ENCODE results near the gene MME. TPM values are rescaled to one million over a fixed set of nuclear protein-coding genes. Genes with fewer than 3 reads are reported as not detected.

Gene MME
- total RNA-seq, 2 experiments from 2014 or later, result not detected

GRCh38 chr3:155088706-155089345, 8.7 kb downstream of the MME start:
- intact Hi-C loops (cut with micrococcal nuclease), result no loop called here
- CTCF ChIA-PET, result interaction anchor here (1.2 kb wide), 1 partner anchor 15 kb away, joined by 3 read pairs; no protein-coding TSS in a partner anchor
- DNase-seq (no peak), ATAC-seq (no peak)
- Mint-ChIP-seq H3K27ac (no peak overlapping the region), H3K9me3 (no peaks in the 10 kb centered on the region), H3K27me3 (peaks cover 1% of the 10 kb centered on the region), H3K4me3 (no peak overlapping the region), H3K36me3 (ENCODE audit: low read depth) (no peaks in the 10 kb centered on the region), H3K4me1 (ENCODE audit: low read depth) (no peaks in the 10 kb centered on the region)
- POLR2A ChIA-PET, result no interaction called here
- no peak for TF ChIP-seq CTCF (IDR thresholded peaks at IDR 0.05)

GRCh38 chr3:155089495-155089894, 9.4 kb downstream of the MME start:
- TF ChIP-seq CTCF (IDR thresholded peaks at IDR 0.05), result no peak
- ChIA-PET CTCF (no interaction called here), POLR2A (no interaction called here)
- H3K4me1 Mint-ChIP-seq (ENCODE audit: low read depth), result no peaks in the 10 kb centered on the region
- H3K9me3 Mint-ChIP-seq, result no peaks in the 10 kb centered on the region
- intact Hi-C loops (cut with micrococcal nuclease), result no loop called here
- no peak for DNase-seq
- no peak overlapping the region for H3K27ac Mint-ChIP-seq
- no peak for ATAC-seq
- no peak overlapping the region for H3K4me3 Mint-ChIP-seq
- H3K27me3 Mint-ChIP-seq, result peaks cover 1% of the 10 kb centered on the region
- H3K36me3 Mint-ChIP-seq (ENCODE audit: low read depth), result no peaks in the 10 kb centered on the region

GRCh38 chr3:155093261-155093660, 13.1 kb downstream of the MME start:
- ATAC-seq (no peak), DNase-seq (no peak)
- Mint-ChIP-seq H3K4me3 (no peak overlapping the region), H3K27ac (no peak overlapping the region), H3K36me3 (ENCODE audit: low read depth) (no peaks in the 10 kb centered on the region), H3K9me3 (no peaks in the 10 kb centered on the region), H3K27me3 (no peaks in the 10 kb centered on the region), H3K4me1 (ENCODE audit: low read depth) (no peaks in the 10 kb centered on the region)
- POLR2A ChIA-PET, result no interaction called here
- intact Hi-C loops (cut with micrococcal nuclease), result no loop called here
- CTCF ChIA-PET, result interaction anchor here (0.7 kb wide), 1 partner anchor 1062 kb away, joined by 4 read pairs; no protein-coding TSS in a partner anchor
- no peak for TF ChIP-seq CTCF (IDR thresholded peaks at IDR 0.05)

- no peaks in the 10 kb centered on the region for H3K4me1 Mint-ChIP-seq (ENCODE audit: low read depth)
- intact Hi-C loops (cut with micrococcal nuclease), result no loop called here
- ATAC-seq (no peak), DNase-seq (no peak)
- no peak overlapping the region for H3K27ac Mint-ChIP-seq
- no peaks in the 10 kb centered on the region for H3K27me3 Mint-ChIP-seq
- ChIA-PET POLR2A (no interaction called here), CTCF (no interaction called here)
- no peaks in the 10 kb centered on the region for H3K36me3 Mint-ChIP-seq (ENCODE audit: low read depth)
- H3K4me3 Mint-ChIP-seq, result no peak overlapping the region
- H3K9me3 Mint-ChIP-seq, result peaks cover 2% of the 10 kb centered on the region
- no peak for TF ChIP-seq CTCF (IDR thresholded peaks at IDR 0.05)
Measured at GRCh38 chr3:155096303-155097008, 16.3 kb downstream of the MME start.

- TF ChIP-seq CTCF (IDR thresholded peaks at IDR 0.05), result no peak
- intact Hi-C loops (cut with micrococcal nuclease), result no loop called here
- H3K27ac Mint-ChIP-seq, result no peak overlapping the region
Measured at GRCh38 chr3:155097009-155097349, 16.9 kb downstream of the MME start.

More at GRCh38 chr3:155097009-155097349, 16.9 kb downstream of the MME start:
- ChIA-PET CTCF (no interaction called here), POLR2A (no interaction called here)
- DNase-seq (no peak), ATAC-seq (no peak)
- peaks cover 2% of the 10 kb centered on the region for H3K9me3 Mint-ChIP-seq
- H3K36me3 Mint-ChIP-seq (ENCODE audit: low read depth), result no peaks in the 10 kb centered on the region
- H3K27me3 Mint-ChIP-seq, result no peaks in the 10 kb centered on the region
- H3K4me3 Mint-ChIP-seq, result no peak overlapping the region
- H3K4me1 Mint-ChIP-seq (ENCODE audit: low read depth), result no peaks in the 10 kb centered on the region

Measured in activated CD8-positive, alpha-beta T cell treated with anti-CD3 and anti-CD28 coated beads for 36 hours (primary cell).